ENCODE measurements around the gene AMD1.
"Not testable (repeated sequence)": the region's sequence is repeated elsewhere in the genome, so short reads cannot be mapped to it uniquely, and the experiment has no call there.

Gene AMD1

GRCh38 chr6:110886555-110887167, 12.1 kb downstream of the AMD1 start:
- Histone ChIP-seq H3K36me3 (ENCODE audit: control insufficient read depth in 1 of 2, insufficient read depth in 2 of 2, low read length in 2 of 2) (peaks cover 3 to 8% of the 10 kb centered on the region in 2 donors), H3K4me1 (ENCODE audit: control insufficient read depth in 1 of 2, insufficient read depth in 2 of 2, low read length in 2 of 2) (peaks cover 17 to 23% of the 10 kb centered on the region in 2 donors), H3K9ac (ENCODE audit: low read depth in 1 of 2, low read length in 2 of 2) (no peak overlapping the region), H3K27me3 (ENCODE audit: control insufficient read depth in 1 of 2, insufficient read depth in 2 of 2, low read length in 2 of 2) (no peaks in the 10 kb centered on the region), H3K27ac (ENCODE audit: low read depth, low read length) (no peak overlapping the region), H3K4me3 (ENCODE audit: low read depth in 1 of 2, low read length in 2 of 2) (no peak overlapping the region), H3K9me3 (ENCODE audit: control insufficient read depth in 1 of 2, low read length in 2 of 2) (no peaks in the 10 kb centered on the region)

GRCh38 chr6:110890288-110890687, 15.7 kb downstream of the AMD1 start:
- H3K9ac ChIP-seq (ENCODE audit: low read depth in 1 of 2, low read length in 2 of 2): no peak overlapping the region
- peaks cover 0 to 7% of the 10 kb centered on the region in 2 donors for H3K4me1 ChIP-seq (ENCODE audit: control insufficient read depth in 1 of 2, insufficient read depth in 2 of 2, low read length in 2 of 2)
- no peak overlapping the region for H3K27ac ChIP-seq (ENCODE audit: low read depth, low read length)
- H3K36me3 ChIP-seq (ENCODE audit: control insufficient read depth in 1 of 2, insufficient read depth in 2 of 2, low read length in 2 of 2): peaks cover 26 to 42% of the 10 kb centered on the region in 2 donors
- H3K4me3 ChIP-seq (ENCODE audit: low read depth in 1 of 2, low read length in 2 of 2): no peak overlapping the region
- H3K9me3 ChIP-seq (ENCODE audit: control insufficient read depth in 1 of 2, low read length in 2 of 2): no peaks in the 10 kb centered on the region
- no peaks in the 10 kb centered on the region for H3K27me3 ChIP-seq (ENCODE audit: control insufficient read depth in 1 of 2, insufficient read depth in 2 of 2, low read length in 2 of 2)

DNA sequence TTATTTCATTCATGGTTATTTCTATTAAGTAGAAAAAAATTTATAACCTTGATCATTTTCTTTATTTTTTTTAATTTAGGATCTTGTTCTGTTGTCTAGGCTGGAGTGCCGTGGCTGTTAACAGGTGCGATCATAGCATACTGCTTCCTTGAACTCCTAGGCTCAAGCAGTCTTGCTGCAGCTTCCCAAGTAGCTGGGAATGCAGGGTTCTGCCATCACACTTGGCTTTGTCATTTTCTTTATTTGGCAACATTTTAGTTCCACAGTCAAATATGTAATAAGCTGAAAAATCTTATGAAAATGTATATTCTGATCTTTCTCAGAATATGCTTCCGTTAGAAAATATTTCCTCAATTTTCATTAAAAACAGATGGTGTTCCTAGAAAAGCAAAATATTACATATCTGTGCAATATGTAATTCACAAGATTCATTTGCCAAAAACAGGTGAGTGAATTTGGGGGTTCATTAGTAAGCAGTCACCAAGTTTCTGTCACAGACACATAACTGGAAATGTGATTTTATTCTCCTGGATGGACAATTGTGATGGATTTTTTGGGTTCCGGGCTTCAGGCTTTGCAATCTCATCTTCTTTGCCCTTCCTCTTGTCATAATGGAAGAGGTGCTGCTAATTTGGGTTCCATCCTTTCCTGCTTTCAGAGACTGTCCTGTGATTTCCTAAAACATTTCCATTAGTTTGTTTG, 21.5 kb downstream of the AMD1 start:
- H3K9ac ChIP-seq (ENCODE audit: low read depth in 1 of 2, low read length in 2 of 2): no peak overlapping the region
- peaks cover 37 to 65% of the 10 kb centered on the region in 2 donors for H3K36me3 ChIP-seq (ENCODE audit: control insufficient read depth in 1 of 2, insufficient read depth in 2 of 2, low read length in 2 of 2)
- H3K27ac ChIP-seq (ENCODE audit: low read depth, low read length): no peak overlapping the region
- H3K27me3 ChIP-seq (ENCODE audit: control insufficient read depth in 1 of 2, insufficient read depth in 2 of 2, low read length in 2 of 2): no peaks in the 10 kb centered on the region
- no peak overlapping the region for H3K4me3 ChIP-seq (ENCODE audit: low read depth in 1 of 2, low read length in 2 of 2)
- H3K4me1 ChIP-seq (ENCODE audit: control insufficient read depth in 1 of 2, insufficient read depth in 2 of 2, low read length in 2 of 2): peaks cover 0 to 3% of the 10 kb centered on the region in 2 donors
- no peaks in the 10 kb centered on the region for H3K9me3 ChIP-seq (ENCODE audit: control insufficient read depth in 1 of 2, low read length in 2 of 2)

DNA sequence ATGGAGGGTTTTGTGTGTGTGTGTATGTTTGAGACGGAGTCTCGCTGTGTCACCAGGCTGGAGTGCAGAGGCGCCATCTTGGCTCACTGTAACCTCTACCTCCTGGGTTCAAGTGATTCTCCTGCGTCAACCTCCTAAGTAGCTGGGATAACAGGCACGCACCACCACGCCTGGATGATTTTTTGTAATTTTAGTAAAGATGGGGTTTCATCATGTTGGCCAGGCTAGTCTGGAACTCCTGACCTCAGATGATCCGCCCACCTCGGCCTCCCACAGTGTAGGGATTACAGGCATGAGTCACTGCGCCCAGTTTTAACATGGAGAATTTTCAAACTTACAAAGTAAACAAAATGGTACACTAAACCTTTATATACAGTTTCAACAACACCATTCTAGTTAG, 22.8 kb downstream of the AMD1 start:
- Histone ChIP-seq H3K36me3 (ENCODE audit: control insufficient read depth in 1 of 2, insufficient read depth in 2 of 2, low read length in 2 of 2) (peaks cover 26 to 51% of the 10 kb centered on the region in 2 donors), H3K9me3 (ENCODE audit: control insufficient read depth in 1 of 2, low read length in 2 of 2) (no peaks in the 10 kb centered on the region), H3K27me3 (ENCODE audit: control insufficient read depth in 1 of 2, insufficient read depth in 2 of 2, low read length in 2 of 2) (no peaks in the 10 kb centered on the region), H3K4me1 (ENCODE audit: control insufficient read depth in 1 of 2, insufficient read depth in 2 of 2, low read length in 2 of 2) (no peaks in the 10 kb centered on the region), H3K4me3 (ENCODE audit: low read depth in 1 of 2, low read length in 2 of 2) (no peak overlapping the region), H3K9ac (ENCODE audit: low read depth in 1 of 2, low read length in 2 of 2) (no peak overlapping the region), H3K27ac (ENCODE audit: low read depth, low read length) (no peak overlapping the region)

- H3K27me3 ChIP-seq (ENCODE audit: control insufficient read depth in 1 of 2, insufficient read depth in 2 of 2, low read length in 2 of 2): no peaks in the 10 kb centered on the region
- no peak overlapping the region for H3K9ac ChIP-seq (ENCODE audit: low read depth in 1 of 2, low read length in 2 of 2)
- no peaks in the 10 kb centered on the region for H3K9me3 ChIP-seq (ENCODE audit: control insufficient read depth in 1 of 2, low read length in 2 of 2)
- H3K4me3 ChIP-seq (ENCODE audit: low read depth in 1 of 2, low read length in 2 of 2): no peak overlapping the region
- peaks cover 22 to 44% of the 10 kb centered on the region in 2 donors for H3K36me3 ChIP-seq (ENCODE audit: control insufficient read depth in 1 of 2, insufficient read depth in 2 of 2, low read length in 2 of 2)
- H3K27ac ChIP-seq (ENCODE audit: low read depth, low read length): no peak overlapping the region
- H3K4me1 ChIP-seq (ENCODE audit: control insufficient read depth in 1 of 2, insufficient read depth in 2 of 2, low read length in 2 of 2): no peaks in the 10 kb centered on the region
Measured at GRCh38 chr6:110898111-110898510, 23.5 kb downstream of the AMD1 start.

DNA sequence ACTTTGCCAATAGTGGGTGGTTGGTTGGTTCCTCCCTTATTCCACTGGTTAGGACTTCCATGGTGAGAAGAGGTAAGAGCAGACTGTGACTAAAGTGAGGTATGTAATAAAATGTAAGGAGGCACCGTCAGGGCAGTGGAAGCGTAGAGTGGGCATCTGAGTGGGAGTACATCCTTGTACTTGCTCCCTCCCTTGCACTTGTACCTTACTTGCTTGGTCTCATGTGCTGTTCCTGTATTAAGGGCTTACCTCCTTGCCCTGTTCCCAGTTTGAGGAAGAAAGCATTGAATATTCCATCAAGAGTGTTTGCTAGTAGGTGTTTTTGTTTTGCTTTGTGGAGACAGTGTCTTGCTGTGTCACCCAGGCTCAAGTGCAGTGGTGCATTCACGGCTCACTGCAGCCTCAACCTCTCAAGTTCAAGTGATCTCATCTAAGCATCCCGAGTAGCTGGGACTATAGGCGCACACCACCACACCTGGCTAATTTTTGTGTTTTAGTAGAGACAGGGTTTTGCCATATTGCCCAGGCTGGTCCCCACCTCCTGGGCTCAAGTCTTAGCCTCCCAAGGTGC, 25.5 kb downstream of the AMD1 start:
- peaks cover 12 to 27% of the 10 kb centered on the region in 2 donors for H3K36me3 ChIP-seq (ENCODE audit: control insufficient read depth in 1 of 2, insufficient read depth in 2 of 2, low read length in 2 of 2)
- no peaks in the 10 kb centered on the region for H3K27me3 ChIP-seq (ENCODE audit: control insufficient read depth in 1 of 2, insufficient read depth in 2 of 2, low read length in 2 of 2)
- no peak overlapping the region for H3K9ac ChIP-seq (ENCODE audit: low read depth in 1 of 2, low read length in 2 of 2)
- no peaks in the 10 kb centered on the region for H3K4me1 ChIP-seq (ENCODE audit: control insufficient read depth in 1 of 2, insufficient read depth in 2 of 2, low read length in 2 of 2)
- no peak overlapping the region for H3K27ac ChIP-seq (ENCODE audit: low read depth, low read length)
- H3K4me3 ChIP-seq (ENCODE audit: low read depth in 1 of 2, low read length in 2 of 2): no peak overlapping the region
- peaks cover 6 to 8% of the 10 kb centered on the region in 2 donors for H3K9me3 ChIP-seq (ENCODE audit: control insufficient read depth in 1 of 2, low read length in 2 of 2)

DNA sequence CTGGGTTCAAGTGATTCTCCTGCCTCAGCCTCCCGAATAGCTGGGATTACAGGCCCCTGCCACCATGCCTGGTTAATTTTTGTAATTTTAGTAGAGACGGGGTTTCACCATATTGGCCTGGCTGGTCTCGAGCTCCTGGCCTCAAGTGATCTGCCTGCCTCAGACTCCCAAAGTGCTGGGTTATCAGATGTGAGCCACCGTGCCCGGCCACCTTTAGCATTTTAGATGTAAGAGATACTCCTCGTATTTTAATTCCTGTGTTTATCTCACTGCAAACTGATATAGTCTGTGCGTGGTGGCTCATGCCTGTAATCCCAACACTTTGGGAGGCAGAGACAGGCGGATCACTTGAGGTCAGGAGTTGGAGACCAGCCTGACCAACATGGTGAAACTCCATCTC, 27.0 kb downstream of the AMD1 start:
- peaks cover 0 to 13% of the 10 kb centered on the region in 2 donors for H3K36me3 ChIP-seq (ENCODE audit: control insufficient read depth in 1 of 2, insufficient read depth in 2 of 2, low read length in 2 of 2)
- H3K27me3 ChIP-seq (ENCODE audit: control insufficient read depth in 1 of 2, insufficient read depth in 2 of 2, low read length in 2 of 2); H3K4me3 ChIP-seq (ENCODE audit: low read depth in 1 of 2, low read length in 2 of 2); H3K9me3 ChIP-seq (ENCODE audit: control insufficient read depth in 1 of 2, low read length in 2 of 2); H3K4me1 ChIP-seq (ENCODE audit: control insufficient read depth in 1 of 2, insufficient read depth in 2 of 2, low read length in 2 of 2); H3K9ac ChIP-seq (ENCODE audit: low read depth in 1 of 2, low read length in 2 of 2); H3K27ac ChIP-seq (ENCODE audit: low read depth, low read length): not testable (repeated sequence)

- H3K4me3 ChIP-seq (ENCODE audit: low read depth in 1 of 2, low read length in 2 of 2): no peak overlapping the region
- peaks cover 0 to 8% of the 10 kb centered on the region in 2 donors for H3K36me3 ChIP-seq (ENCODE audit: control insufficient read depth in 1 of 2, insufficient read depth in 2 of 2, low read length in 2 of 2)
- no peak overlapping the region for H3K9ac ChIP-seq (ENCODE audit: low read depth in 1 of 2, low read length in 2 of 2)
- no peaks in the 10 kb centered on the region for H3K4me1 ChIP-seq (ENCODE audit: control insufficient read depth in 1 of 2, insufficient read depth in 2 of 2, low read length in 2 of 2)
- H3K27me3 ChIP-seq (ENCODE audit: control insufficient read depth in 1 of 2, insufficient read depth in 2 of 2, low read length in 2 of 2): no peaks in the 10 kb centered on the region
- H3K27ac ChIP-seq (ENCODE audit: low read depth, low read length): no peak overlapping the region
- peaks cover 6 to 8% of the 10 kb centered on the region in 2 donors for H3K9me3 ChIP-seq (ENCODE audit: control insufficient read depth in 1 of 2, low read length in 2 of 2)
Measured at GRCh38 chr6:110902091-110902490, 27.5 kb downstream of the AMD1 start.

GRCh38 chr6:110906273-110906672, 31.7 kb downstream of the AMD1 start:
- not testable (repeated sequence) for H3K9ac ChIP-seq (ENCODE audit: low read depth in 1 of 2, low read length in 2 of 2); H3K9me3 ChIP-seq (ENCODE audit: control insufficient read depth in 1 of 2, low read length in 2 of 2); H3K36me3 ChIP-seq (ENCODE audit: control insufficient read depth in 1 of 2, insufficient read depth in 2 of 2, low read length in 2 of 2); H3K4me1 ChIP-seq (ENCODE audit: control insufficient read depth in 1 of 2, insufficient read depth in 2 of 2, low read length in 2 of 2); H3K27ac ChIP-seq (ENCODE audit: low read depth, low read length); H3K27me3 ChIP-seq (ENCODE audit: control insufficient read depth in 1 of 2, insufficient read depth in 2 of 2, low read length in 2 of 2); H3K4me3 ChIP-seq (ENCODE audit: low read depth in 1 of 2, low read length in 2 of 2)

DNA sequence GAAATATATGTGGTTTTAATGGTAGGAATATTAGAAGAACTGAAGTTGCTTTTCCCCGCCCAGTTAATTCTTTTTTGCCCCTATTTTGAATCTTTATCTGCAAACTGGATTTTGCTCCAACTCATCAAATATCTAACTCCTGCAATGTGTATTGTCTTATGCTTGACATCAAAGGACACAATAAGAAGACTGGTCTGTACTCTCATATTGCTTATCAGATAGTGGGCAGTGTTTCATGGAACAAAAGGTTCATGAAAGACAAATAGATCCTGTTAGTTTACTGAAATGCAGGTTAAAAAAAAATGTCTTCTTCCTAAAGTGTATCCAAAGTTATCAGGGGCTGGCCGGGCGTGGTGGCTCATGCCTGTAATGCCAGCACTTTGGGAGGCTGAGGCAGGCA, 56.2 kb downstream of the AMD1 start:
- Histone ChIP-seq H3K27me3 (ENCODE audit: control insufficient read depth in 1 of 2, insufficient read depth in 2 of 2, low read length in 2 of 2) (no peaks in the 10 kb centered on the region), H3K4me1 (ENCODE audit: control insufficient read depth in 1 of 2, insufficient read depth in 2 of 2, low read length in 2 of 2) (peaks cover 0 to 5% of the 10 kb centered on the region in 2 donors), H3K4me3 (ENCODE audit: low read depth in 1 of 2, low read length in 2 of 2) (no peak overlapping the region)

More for the DNA sequence above, 56.2 kb downstream of the AMD1 start:
- H3K27ac ChIP-seq (ENCODE audit: low read depth, low read length): no peak overlapping the region
- H3K9ac ChIP-seq (ENCODE audit: low read depth in 1 of 2, low read length in 2 of 2): no peak overlapping the region
- no peaks in the 10 kb centered on the region for H3K36me3 ChIP-seq (ENCODE audit: control insufficient read depth in 1 of 2, insufficient read depth in 2 of 2, low read length in 2 of 2)
- H3K9me3 ChIP-seq (ENCODE audit: control insufficient read depth in 1 of 2, low read length in 2 of 2): no peaks in the 10 kb centered on the region

Data from duodenal mucosa (tissue), 2 donors.